CD4-positive, alpha-beta T cell treated with Interleukin-1 beta for 1 hour (primary cell): ENCODE measurements around the gene IDI1.
A peak's percentile ranks its signal among the peaks of the same experiment; 100 is the strongest.
"Not testable (repeated sequence)": the region's sequence is repeated elsewhere in the genome, so short reads cannot be mapped to it uniquely, and the experiment has no call there.

Experiments
- DNase-seq, 2 donors: peaks; one replicate each; pipeline ENCODE4 v3.0.0-alpha.2; 2020 to 2022

Gene IDI1

DNA sequence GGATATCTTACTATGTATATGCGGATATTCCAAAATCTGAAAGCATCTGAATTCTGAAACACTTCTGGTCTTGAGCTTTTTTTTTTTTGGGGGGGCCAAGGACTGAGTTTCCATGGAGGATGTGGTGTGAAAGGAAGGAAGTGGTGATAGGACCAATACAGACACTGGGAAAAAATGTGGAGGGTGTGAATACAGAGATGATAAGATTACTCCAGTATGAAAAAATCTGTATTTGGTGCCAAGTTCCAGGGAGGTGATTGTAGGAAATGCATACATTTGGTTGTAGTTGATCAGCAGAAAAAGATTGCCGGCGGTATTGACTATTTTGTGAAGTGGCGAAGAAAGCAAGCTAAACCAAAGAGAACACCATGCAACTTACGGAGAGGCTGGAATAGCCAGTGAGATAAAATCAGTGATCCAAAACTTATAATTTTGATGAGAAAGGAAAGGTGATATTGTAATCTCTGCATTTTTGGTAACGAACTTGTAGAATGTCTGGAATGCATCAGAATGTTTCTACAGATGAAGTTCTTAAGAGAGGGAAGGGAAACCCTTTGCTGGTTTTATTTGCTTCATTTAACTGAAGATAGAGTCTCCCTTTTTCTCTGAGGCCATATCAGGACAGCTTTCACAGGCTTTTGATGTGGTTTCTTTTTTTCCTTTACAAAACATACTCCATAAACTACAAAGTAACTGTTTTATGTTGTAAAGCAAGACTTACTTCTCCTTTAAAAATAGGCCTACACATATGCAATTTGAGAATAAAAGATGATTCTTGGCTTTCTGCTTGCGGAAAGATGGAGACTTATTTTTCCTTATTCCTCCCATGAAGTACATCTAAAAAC lies 13.2 kb upstream of the IDI1 start:
- DNase-seq, result no peak

DNA sequence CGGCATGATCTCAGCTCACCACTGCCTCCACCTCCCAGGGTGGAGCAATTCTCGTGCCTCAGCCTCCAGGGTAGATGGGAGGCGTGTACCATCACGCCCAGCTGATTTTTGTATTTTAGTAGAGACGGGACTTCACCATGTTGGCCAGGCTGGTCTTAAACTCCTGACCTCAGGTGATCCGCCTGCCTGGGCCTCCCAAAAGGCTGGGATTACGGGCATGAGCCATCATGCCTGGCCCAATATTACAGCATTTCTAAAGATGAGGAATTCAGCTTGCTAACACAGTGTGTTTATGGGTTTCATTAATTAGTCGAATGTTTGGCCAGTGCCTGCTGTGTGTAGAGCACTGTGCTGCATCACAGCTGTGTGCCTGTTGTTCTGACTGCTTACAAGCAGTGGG lies 11.0 kb upstream of the IDI1 start:
- no peak for DNase-seq

DNA sequence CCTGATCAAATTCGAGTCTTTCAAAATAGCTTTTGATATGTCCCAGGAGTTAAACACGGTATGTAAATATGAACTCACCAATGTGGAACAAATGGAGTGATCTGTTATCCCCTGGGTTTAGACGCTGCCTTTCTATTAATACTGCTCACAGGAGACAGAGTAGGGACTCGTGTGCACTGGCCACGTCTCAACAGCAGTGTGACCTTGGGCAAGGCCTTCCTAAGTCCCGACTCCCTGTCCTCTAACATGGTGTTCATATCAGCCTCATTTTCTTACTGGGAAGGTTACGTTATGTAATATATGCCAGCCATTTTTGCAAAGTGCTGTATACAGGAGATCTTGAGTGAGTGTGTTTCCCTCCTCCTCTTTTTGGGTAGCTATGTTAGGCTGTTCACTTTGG lies 9.1 kb upstream of the IDI1 start:
- DNase-seq, result no peak

DNA sequence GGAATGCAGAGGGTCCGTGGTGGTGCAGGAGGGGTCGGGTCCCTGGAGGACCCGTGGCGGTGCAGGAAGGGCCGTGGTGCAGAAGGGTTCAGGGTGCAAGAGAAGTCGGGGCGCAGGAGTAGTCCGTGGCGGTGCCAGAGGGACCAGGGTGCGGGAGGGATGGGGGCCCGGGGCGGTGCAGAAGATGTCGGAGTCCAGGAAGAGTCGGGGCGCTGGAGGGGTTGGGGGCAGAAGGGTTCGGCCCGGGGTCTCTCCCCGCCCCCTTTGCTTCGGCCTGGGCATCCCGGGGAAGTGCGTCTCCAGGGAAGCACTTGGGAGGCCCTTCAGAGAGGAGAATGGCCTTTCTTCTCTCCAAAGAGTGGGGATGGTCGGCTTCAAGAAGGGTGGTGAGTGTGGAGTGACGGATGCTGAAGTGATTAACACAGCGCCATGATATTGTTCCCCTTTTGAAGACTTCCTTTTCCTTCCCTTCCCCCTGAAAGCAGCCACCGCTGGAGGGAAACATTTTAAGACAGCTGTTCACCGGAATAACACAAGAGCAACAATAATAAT lies 8.3 kb upstream of the IDI1 start:
- DNase-seq, result peak in 1 of 2 donors; percentile 28

DNA sequence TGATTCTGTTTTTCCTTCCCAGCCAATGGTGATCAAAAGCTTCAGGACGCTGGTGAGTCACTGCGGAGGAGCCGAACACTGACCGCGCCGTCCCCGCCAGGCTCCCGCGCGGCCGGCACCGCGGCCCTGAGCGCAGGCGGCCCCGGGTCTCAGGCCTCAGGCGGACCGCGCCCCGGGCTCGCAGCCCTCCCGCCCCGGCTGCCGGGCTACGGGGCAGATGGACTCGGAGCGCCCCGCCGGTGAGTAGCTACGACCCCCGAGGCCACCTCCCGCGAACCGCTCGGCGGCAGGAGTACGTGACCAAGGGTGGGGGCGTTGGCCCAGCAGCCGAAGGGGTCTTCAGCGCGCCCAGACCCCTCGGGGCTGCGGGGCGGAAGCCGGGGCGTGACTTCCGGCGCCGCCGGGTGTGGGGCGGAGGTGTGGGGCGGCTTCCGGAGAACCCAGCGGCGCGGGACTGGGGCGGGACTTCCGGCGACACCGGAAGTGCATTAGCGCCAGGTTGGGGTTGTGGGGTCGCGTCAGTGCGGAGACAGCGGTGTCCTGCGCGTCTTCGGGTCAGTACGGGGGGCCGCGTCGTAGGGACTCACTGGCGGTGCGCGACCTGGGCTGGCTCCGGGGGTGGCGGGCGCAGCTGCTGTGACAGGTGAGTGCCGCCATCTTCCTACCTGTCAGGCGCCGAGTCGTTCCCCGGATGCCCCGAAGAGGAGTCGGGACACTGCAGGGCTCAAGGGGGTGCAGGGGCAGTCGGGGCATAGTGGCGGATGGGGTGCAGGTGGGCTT lies 7.6 kb upstream of the IDI1 start, which contains the start of gene WDR37:
Gene WDR37 (plus strand): TSS at position 60 of the 780 bp plus-strand sequence. CDS start 15,771 bp downstream, outside the sequence.
- peak; percentile 87 to 88 for DNase-seq

DNA sequence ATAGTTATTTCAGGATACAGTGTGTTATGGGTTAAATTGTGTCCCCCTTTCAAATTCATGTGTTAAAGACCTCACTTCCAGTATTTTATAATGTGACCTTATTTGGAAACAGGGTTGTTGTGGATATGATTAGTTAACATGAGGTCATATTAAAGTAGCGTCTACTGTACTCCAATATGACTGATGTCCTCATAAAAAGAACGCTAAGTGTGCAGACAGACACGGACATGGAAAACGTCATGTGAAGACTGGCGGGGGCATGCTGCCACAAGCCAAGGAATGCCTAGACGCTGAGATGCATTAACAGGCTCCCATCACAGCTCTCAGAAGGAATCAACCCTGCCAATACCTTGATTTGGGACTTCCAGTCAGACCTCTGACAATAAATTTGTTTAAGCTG lies 5.8 kb upstream of the IDI1 start:
- DNase-seq, result no peak

DNA sequence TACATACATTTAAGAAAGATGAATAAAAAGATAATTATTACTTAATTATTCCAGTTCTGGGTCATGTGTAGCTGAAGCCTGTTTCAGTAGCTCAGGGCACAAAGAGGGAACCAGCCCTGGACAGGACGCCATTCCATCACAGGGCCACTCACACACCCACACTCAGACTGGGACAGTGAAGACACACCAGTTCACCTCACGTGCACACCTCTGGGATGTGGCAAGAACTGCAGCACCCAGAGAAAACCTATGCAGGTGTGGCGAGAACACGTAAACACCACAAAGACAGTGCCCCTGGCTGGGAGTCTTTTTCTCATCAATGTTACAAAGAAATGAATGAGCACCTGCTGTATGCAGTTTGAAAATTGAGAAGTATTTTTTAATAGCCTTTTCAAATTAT lies 1.6 kb upstream of the IDI1 start:
- peak; percentile 59 to 66 for DNase-seq

DNA sequence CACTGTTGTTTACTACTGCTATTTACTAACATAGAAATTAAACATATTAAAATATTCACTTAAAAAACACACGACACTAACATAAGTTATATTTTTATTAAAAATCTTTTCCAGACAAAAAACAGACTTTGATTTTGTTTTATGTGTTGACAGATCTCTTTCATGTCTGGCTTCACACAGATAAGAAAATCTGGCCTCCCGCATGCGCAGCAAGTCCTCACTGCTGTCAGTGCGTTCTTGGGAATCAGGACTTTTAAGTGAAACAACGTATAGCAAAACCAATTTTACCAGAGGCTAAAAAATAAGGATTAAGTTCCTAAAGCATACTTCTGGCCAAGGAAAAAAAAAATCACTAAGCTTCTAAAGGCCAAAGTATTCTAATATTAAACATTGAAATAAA lies 1.2 kb upstream of the IDI1 start:
- DNase-seq, result peak in 1 of 2 donors; percentile 36

DNA sequence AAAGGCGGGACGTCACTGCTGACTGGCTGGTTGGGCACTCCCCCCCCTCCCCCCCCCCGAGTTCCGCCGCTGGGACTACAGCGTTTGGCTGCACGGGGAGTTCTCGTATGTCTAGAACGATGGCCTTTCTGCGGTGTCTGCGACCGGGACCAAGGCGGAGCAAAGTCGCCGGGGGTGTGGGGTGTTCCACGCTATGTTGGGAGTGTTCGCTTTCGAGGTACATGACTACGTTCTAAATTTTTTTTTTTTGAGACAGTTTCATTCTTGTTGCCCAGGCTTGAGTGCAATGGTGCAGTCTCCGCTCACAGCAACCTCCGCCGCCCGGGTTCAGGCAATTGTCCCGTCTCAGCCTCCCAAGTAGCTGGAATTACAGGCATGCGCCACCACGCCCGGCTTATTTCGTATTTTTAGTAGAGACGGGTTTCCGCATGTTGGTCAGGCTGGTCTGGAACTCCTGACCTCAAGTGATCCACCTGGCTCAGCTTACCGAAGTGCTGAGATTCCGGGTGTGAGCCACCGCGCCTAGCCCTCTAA lies 573 bp upstream of the IDI1 start:
- no peak for DNase-seq

DNA sequence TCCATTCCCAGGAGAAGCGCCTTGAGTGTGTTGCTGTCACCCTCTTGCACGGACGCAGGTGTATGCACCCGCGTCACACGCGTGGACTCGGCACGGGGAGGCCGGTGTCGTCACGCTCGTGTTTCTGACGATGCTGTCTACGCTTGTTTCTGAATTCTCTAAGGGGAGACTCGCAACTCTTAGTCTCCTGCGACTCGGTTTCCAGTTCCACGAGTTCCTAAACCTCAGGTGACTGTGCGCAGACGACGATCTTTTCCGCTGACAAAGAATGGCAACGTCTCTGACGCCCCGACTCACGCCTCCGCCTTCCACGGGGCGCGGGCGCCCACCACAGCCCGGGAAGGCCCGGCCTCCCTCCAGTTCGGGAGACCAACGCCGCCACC lies 579 bp downstream of the IDI1 start:
- DNase-seq, result peak in 1 of 2 donors; percentile 80

DNA sequence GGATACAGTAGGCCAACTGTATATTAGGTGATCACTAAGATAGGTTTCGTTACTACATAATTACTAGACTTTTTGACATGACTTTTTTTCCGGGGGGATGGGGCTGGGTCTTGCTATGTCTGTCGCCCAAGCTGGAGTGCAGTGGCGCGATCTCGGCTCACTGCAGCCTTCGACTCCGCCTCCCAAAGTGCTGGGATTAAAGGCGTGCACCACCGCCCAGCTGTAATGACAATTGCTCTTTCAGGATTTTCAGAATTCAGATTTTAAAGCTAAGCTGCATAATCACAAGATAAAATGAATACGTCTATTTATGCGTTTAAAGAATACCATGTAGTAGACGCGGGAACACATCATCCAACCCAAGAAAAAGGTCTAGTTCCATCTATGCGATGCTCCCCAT lies 982 bp downstream of the IDI1 start:
- DNase-seq, result no peak

DNA sequence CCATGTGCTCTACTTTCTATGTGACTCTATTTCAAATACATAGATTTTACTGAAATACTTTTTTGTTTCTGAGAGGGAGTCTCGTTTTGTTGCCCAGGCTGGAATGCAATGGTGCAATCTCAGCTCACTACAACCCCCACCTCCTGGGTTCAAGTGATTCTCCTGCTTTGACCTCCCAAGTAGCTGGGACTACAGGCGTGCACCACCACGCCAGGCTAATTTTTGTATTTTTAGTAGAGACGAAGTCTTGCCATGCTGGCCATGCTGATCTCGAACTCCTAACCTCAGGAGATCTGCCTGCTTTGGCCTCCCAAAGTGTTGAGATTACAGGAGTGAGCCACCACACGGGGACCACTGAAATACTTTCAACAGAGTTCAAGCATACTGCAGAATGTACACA lies 3.5 kb downstream of the IDI1 start:
- DNase-seq, result no peak

DNA sequence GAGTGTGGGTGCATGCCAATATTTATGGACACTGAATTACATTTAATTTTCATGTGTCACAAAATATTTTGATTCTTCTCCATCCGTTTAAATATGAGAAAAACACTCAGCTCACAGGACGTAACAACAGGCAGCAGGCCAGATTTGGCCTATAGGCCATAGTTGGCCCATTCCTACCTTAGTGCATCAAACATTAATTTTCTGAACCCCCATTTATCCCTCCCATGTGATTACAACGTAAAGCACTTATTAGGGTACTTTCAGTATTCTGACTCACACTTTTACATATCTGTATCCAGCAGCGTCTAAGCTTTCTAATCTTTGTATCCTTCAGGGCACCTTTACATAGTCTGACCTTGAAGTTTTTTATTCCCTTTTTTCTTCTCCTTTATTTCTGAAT lies 4.0 kb downstream of the IDI1 start:
- DNase-seq, result no peak

DNA sequence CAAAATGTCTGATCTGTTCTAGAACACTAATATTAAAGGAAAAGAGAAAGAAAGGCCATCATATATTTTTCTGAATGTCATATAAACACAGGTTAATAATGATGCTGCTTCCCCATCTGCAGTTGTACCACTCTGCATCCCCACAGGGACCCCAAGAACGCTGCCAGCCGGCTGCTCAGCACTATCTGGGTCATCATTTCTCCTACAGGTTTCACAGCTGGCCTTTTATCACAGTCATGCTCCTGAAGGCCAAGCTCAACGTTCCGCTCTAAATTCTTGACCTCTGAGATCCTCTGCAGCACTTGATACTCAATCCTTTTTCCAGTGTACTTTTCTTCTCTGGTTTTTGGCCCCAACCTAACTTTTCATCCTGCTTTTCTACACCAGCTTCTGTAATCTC lies 4.8 kb downstream of the IDI1 start:
- no peak for DNase-seq

DNA sequence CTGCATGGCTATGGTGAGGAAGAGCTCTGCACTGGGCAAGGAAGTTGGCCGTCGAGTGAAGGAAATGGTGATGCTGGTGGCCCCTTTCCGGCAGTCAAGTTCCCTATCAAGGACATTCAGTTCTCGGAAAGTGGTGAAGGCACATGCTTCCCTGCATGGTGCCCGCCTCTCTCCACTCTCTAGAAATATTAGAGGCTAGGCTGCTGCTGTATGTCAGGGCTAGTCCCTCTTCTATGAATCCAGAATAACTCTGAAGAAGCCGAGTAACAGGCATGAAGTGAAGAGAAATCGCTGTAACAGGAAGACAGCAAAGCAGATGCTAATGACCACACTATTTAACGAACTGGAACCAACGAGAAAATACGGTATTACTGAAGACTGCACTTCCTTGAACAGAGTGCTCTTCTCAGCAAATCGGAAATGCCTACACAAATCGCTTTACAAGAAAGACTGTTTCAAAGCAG lies 5.4 kb downstream of the IDI1 start:
- DNase-seq, result peak; percentile 39 to 45

DNA sequence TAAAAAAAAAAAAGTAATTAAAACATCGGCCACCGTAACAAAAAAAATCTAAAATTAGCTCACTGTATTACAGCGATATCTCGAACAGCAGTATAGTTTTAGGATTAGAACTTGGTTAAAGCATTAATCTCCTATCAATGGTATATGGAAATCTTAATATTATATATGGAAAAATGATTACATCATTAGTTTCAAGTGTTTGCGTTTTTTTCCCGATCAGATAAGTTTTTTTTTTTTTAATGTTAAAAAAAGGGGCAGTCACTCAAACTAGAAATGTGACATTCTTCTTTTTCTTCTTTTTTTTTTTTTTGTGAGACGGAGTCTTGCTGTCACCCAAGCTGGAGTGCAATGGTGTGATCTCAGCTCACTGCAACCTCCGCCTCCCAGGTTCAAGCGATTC lies 7.4 kb downstream of the IDI1 start:
- DNase-seq, result no peak

DNA sequence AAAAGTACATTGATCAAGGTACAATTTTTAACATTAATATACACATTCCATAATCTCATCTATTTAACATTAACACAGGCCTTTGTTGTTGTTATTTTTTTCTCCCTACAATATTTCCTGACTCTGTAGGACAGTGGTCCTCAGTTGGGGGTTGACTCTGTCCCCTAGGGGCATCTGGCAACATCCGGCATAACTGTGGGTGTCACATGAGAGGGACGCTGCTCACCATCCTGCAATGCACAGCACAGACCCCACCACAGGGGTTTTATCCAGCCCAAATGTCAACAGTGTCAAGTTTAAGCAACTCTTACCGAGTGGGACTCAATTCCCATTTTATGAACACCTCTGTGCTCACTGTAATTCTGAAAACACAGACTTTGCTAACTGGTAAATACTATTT lies 8.8 kb downstream of the IDI1 start:
- DNase-seq, result no peak

DNA sequence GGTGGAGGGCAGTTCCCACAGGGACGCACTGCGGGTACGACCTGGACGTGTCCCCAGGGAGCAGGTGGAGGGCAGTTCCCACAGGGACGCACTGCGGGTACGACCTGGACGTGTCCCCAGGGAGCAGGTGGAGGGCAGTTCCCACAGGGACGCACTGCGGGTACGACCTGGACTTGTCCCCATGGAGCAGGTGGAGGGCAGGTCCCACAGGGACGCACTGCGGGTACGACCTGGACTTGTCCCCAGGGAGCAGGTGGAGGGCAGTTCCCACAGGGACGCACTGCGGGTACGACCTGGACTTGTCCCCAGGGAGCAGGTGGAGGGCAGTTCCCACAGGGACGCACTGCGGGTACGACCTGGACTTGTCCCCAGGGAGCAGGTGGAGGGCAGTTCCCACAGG lies 10.2 kb downstream of the IDI1 start:
- not testable (repeated sequence) for DNase-seq

DNA sequence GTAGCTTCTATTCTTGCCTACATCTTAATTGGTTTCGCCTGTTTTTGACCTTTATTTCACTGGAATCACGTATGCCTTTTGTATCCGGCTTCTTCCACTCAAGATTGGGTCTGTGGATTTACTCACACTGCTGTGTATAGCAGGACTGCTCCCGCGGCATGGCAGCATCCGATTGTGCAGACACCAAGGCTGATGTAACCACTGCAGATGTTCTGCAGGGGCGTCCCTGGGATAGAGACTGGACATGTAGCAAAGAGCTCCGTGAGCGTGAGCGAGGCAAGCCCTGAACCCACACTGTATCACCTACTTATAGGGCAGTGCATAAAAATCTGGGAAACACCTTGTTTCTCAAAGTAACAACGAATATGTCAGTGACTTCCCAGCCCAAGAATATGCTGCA lies 11.8 kb downstream of the IDI1 start:
- DNase-seq, result no peak

DNA sequence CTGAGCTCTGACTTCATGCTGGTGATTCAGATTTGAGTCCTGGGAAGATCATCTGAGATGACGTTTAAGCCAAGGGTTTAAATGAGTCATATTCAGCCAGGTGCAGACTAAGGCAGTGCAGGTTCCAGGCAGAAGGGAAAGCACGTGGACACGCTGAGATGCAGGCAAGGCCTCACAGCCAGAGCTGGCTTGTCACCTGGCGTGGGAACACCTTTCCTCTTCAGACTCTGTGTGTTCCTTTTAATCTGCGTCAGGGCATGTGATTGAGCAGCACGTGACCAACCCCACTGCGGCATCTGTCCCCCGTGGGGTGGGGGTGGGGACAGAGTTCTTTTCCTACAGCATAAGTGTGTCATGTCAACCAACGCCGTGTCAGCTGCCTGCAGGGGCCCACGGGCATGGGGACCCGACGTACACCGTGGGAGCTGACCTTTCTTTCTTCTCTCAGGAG lies 12.6 kb downstream of the IDI1 start:
- DNase-seq, result peak in 1 of 2 donors; percentile 20

DNA sequence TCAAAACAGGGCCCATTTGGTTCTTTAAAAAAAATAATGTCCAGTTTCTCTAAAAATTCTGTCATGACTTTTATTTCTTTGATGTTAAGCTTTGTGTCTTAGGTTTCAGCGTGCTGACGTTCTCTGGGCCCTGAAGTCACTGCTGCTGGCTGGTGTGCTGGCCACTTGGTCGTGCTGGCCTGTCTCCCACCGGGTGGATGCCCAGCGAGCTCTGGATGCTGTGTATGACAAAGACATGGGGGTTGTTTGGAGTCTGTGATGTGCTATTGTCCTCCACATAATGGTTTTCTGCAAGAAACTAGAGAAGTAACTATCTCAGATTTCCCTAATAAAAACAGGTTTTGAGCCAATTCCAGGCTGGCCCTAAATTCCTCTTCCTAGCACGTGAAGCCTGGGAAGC lies 13.7 kb downstream of the IDI1 start:
- no peak for DNase-seq

DNA sequence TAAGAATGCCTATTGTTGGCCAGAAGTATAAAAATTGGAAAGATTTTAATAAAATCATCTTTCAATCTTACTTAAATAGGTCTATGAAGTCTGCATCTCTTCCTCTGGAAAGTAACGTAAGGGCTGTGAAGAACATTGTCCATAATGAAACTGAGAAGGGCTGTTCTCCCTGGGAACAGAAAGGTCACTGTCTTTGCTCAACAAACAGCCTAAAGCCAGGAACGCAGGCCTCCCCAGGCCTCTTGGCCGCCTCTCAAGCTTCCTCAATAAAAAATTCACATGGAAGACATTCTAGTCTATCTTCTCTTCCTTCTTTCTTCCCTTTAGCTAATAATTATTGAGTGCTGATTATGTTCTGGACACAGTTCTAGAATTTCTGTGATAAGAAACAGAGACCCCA lies 14.2 kb downstream of the IDI1 start:
- DNase-seq, result no peak

DNA sequence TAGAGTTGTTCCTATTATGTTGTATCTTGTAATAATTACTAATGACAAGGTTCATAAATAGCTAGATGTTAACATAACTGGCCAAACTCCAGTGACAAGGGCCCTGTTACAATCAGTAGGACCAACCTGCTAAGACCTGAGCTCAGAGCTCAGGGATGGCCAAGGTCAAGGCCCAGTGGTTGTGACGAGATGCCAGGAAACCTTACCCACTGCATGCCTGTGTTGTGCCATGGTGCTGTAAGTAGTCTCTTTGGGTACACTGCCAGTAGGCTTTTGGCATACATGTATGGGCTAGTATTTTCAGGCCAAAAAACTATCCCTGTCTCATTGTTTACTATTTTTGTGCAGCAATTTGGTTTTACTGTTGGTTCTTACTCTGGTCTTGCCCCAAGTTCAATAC lies 15.3 kb downstream of the IDI1 start:
- no peak for DNase-seq
